Astrocyte (in vitro differentiated cells and primary cell): ENCODE measurements around the gene PPP6R1. TPM values are rescaled to one million over a fixed set of nuclear protein-coding genes. Genes with fewer than 3 reads are reported as not detected.

Experiments
- DNase-seq: peaks from one replicate; pipeline ENCODE4 v3.0.0-alpha.2; 2010; ENCODE audit warnings: low read depth
- FAIRE-seq: peaks from 2 replicates; lab custom pipeline; 2011; peaks lifted over from hg19 to GRCh38; lab: Jason Lieb, UNC
- H2AFZ ChIP-seq: 2 replicates; pipeline ENCODE4 v1.6.0; 2012; ENCODE audit warnings: low read depth, low read length, inconsistent platforms
- H3K27ac ChIP-seq: 2 replicates; pipeline ENCODE4 v1.5.1; 2011; ENCODE audit warnings: low read depth, low read length, inconsistent platforms
- H3K27me3 ChIP-seq: 2 replicates; pipeline ENCODE4 v1.6.0; 2011; ENCODE audit warnings: low read length, inconsistent platforms; ENCODE audit not compliant: insufficient read depth
- H3K36me3 ChIP-seq: 2 replicates; pipeline ENCODE4 v1.5.1; 2011; ENCODE audit warnings: low read length, inconsistent platforms; ENCODE audit not compliant: insufficient read depth
- H3K4me1 ChIP-seq: 2 replicates; pipeline ENCODE4 v1.5.1; 2011; ENCODE audit warnings: low read length, inconsistent platforms; ENCODE audit not compliant: insufficient read depth
- H3K4me2 ChIP-seq: 2 replicates; pipeline ENCODE4 v1.6.0; 2012; ENCODE audit warnings: low read length, inconsistent platforms
- H3K4me3 ChIP-seq: 2 replicates; pipeline ENCODE4 v1.5.1; 2011; ENCODE audit warnings: low read depth, mild to moderate bottlenecking, low read length, inconsistent platforms; ENCODE audit not compliant: insufficient read depth
- H3K79me2 ChIP-seq: 2 replicates; pipeline ENCODE4 v1.6.0; 2012; ENCODE audit warnings: mild to moderate bottlenecking, low read length, inconsistent platforms; ENCODE audit not compliant: insufficient read depth
- H3K9ac ChIP-seq: 2 replicates; pipeline ENCODE4 v1.6.0; 2012; ENCODE audit warnings: mild to moderate bottlenecking, low read length, inconsistent platforms
- H3K9me3 ChIP-seq: 2 replicates; pipeline ENCODE4 v1.5.1; 2012; ENCODE audit warnings: low read depth, mild to moderate bottlenecking, low read length, inconsistent platforms; ENCODE audit not compliant: insufficient read depth
- H4K20me1 ChIP-seq: 2 replicates; pipeline ENCODE4 v1.6.0; 2012; ENCODE audit warnings: low read length, inconsistent platforms; ENCODE audit not compliant: insufficient read depth
- H3K27ac Mint-ChIP-seq: one replicate; pipeline ENCODE4 v1.8.0; 2021; ENCODE audit warnings: mild to moderate bottlenecking, mixed read lengths; ENCODE audit not compliant: unreplicated experiment
- H3K27me3 Mint-ChIP-seq: one replicate; pipeline ENCODE4 v1.8.0; 2021; ENCODE audit warnings: low read depth, mixed read lengths; ENCODE audit not compliant: unreplicated experiment
- H3K36me3 Mint-ChIP-seq: one replicate; pipeline ENCODE4 v1.8.0; 2021; ENCODE audit warnings: low read depth, mixed read lengths; ENCODE audit not compliant: unreplicated experiment
- H3K4me1 Mint-ChIP-seq: one replicate; pipeline ENCODE4 v1.8.0; 2021; ENCODE audit warnings: low read depth, mixed read lengths; ENCODE audit not compliant: unreplicated experiment
- H3K4me3 Mint-ChIP-seq: one replicate; pipeline ENCODE4 v1.8.0; 2021; ENCODE audit warnings: mild to moderate bottlenecking, moderate library complexity, mixed read lengths; ENCODE audit not compliant: unreplicated experiment
- H3K9me3 Mint-ChIP-seq: one replicate; pipeline ENCODE4 v1.8.0; 2021; ENCODE audit warnings: mild to moderate bottlenecking, mixed read lengths; ENCODE audit not compliant: unreplicated experiment
- CTCF ChIP-seq: IDR thresholded peaks from 2 replicates; pipeline ENCODE4 v1.5.1; 2011; ENCODE audit warnings: low read depth, mild to moderate bottlenecking, inconsistent platforms, low read length, moderate library complexity; ENCODE audit not compliant: insufficient read depth
- EZH2 ChIP-seq: IDR thresholded peaks from 2 replicates; pipeline ENCODE4 v1.6.1; 2012; ENCODE audit warnings: mild to moderate bottlenecking, low read length, inconsistent platforms; ENCODE audit not compliant: insufficient read depth
- total RNA-seq: library from RNA; stranded (reverse); gene quantifications from 2 replicates; pipeline ENCODE4 v1.2.1, GENCODE V29; 2021

The PPP6R1 gene
- total RNA-seq, 1 donor from 2014 or later: 75.2 TPM

- FAIRE-seq (no peak), DNase-seq (no peak)
- Histone ChIP-seq H3K27ac (no peak overlapping the region), H3K4me1 (peaks cover 13% of the 10 kb centered on the region), H3K4me2 (no peak overlapping the region), H3K9me3 (no peaks in the 10 kb centered on the region), H3K36me3 (peaks cover 2% of the 10 kb centered on the region), H4K20me1 (peaks cover 80% of the 10 kb centered on the region), H3K9ac (no peak overlapping the region), H3K79me2 (peaks cover 58% of the 10 kb centered on the region), H3K27me3 (no peaks in the 10 kb centered on the region), H3K4me3 (no peak overlapping the region), H2AFZ (no peak overlapping the region)
- H3K27me3 Mint-ChIP-seq: no peaks in the 10 kb centered on the region
- peaks cover 8% of the 10 kb centered on the region for H3K36me3 Mint-ChIP-seq
- H3K9me3 Mint-ChIP-seq: no peaks in the 10 kb centered on the region
- H3K27ac Mint-ChIP-seq: no peak overlapping the region
- no peak overlapping the region for H3K4me3 Mint-ChIP-seq
- TF ChIP-seq CTCF: no peak
- TF ChIP-seq EZH2: no peak
- H3K4me1 Mint-ChIP-seq: peaks cover 17% of the 10 kb centered on the region
Observed at GRCh38 chr19:55246462-55247451, 12.1 kb downstream of the PPP6R1 start.

- no peak overlapping the region for H3K4me3 Mint-ChIP-seq
- H3K4me1 ChIP-seq: peaks cover 6% of the 10 kb centered on the region
- H3K79me2 ChIP-seq: peaks cover 44% of the 10 kb centered on the region
- FAIRE-seq (no peak), DNase-seq (no peak)
- H3K9me3 ChIP-seq: no peaks in the 10 kb centered on the region
- no peak overlapping the region for H3K4me3 ChIP-seq
- peaks cover 6% of the 10 kb centered on the region for H3K36me3 ChIP-seq
- no peak overlapping the region for H3K4me2 ChIP-seq
- H3K9me3 Mint-ChIP-seq: no peaks in the 10 kb centered on the region
- no peak overlapping the region for H2AFZ ChIP-seq
- no peak for TF ChIP-seq EZH2
- TF ChIP-seq CTCF: no peak
- H3K27ac Mint-ChIP-seq: no peak overlapping the region
- no peaks in the 10 kb centered on the region for H3K27me3 ChIP-seq
- H3K4me1 Mint-ChIP-seq: peaks cover 5% of the 10 kb centered on the region
- no peaks in the 10 kb centered on the region for H3K27me3 Mint-ChIP-seq
- no peak overlapping the region for H3K9ac ChIP-seq
- peaks cover 70% of the 10 kb centered on the region for H4K20me1 ChIP-seq
- H3K36me3 Mint-ChIP-seq: peaks cover 4% of the 10 kb centered on the region
- H3K27ac ChIP-seq: no peak overlapping the region
Observed at GRCh38 chr19:55245236-55245904, 13.4 kb downstream of the PPP6R1 start.
